GM18873 (cell line): ENCODE data around the gene SCAANT1.

Experiments used
- ATAC-seq: cut with Tn5 transposase; IDR thresholded peaks from one replicate; pipeline ENCODE4 v1.9.1; 2021; ENCODE audit warnings: mild to moderate bottlenecking, moderate library complexity, moderate number of reproducible peaks; ENCODE audit not compliant: unreplicated experiment, low FRiP score

The SCAANT1 gene

GRCh38 chr3:63905731-63906620 lies 6.2 kb downstream of the SCAANT1 start:
- no peak for ATAC-seq

- no peak for ATAC-seq
These were observed 11.7 kb downstream of the SCAANT1 start for GRCh38 chr3:63900459-63900858.

GRCh38 chr3:63900010-63900409 lies 12.2 kb downstream of the SCAANT1 start:
- ATAC-seq: no peak

GRCh38 chr3:63896332-63897030 lies 15.7 kb downstream of the SCAANT1 start:
- no peak for ATAC-seq

- ATAC-seq: no peak
These were observed 16.6 kb downstream of the SCAANT1 start for GRCh38 chr3:63895422-63896189.

- ATAC-seq: no peak
These were observed 19.3 kb downstream of the SCAANT1 start for GRCh38 chr3:63892773-63893352.

- ATAC-seq: no peak
These were observed 20.7 kb downstream of the SCAANT1 start for GRCh38 chr3:63891518-63891917.

GRCh38 chr3:63886858-63887257 lies 25.3 kb downstream of the SCAANT1 start:
- ATAC-seq: no peak

GRCh38 chr3:63880653-63881052 lies 31.5 kb downstream of the SCAANT1 start:
- ATAC-seq: no peak

- ATAC-seq: no peak
These were observed 33.7 kb downstream of the SCAANT1 start for GRCh38 chr3:63878394-63879060.

- no peak for ATAC-seq
These were observed 34.3 kb downstream of the SCAANT1 start for GRCh38 chr3:63877737-63878393.

GRCh38 chr3:63876260-63876659 lies 35.9 kb downstream of the SCAANT1 start:
- no peak for ATAC-seq

- no peak for ATAC-seq
These were observed 36.7 kb downstream of the SCAANT1 start for GRCh38 chr3:63875510-63875909.

GRCh38 chr3:63874769-63875168 lies 37.4 kb downstream of the SCAANT1 start:
- ATAC-seq: no peak

GRCh38 chr3:63872135-63872924 lies 39.9 kb downstream of the SCAANT1 start:
- no peak for ATAC-seq

- ATAC-seq: no peak
These were observed 41.6 kb downstream of the SCAANT1 start for GRCh38 chr3:63870615-63871005.

- no peak for ATAC-seq
These were observed 42.1 kb downstream of the SCAANT1 start for GRCh38 chr3:63869940-63870614.

- ATAC-seq: no peak
These were observed 45.0 kb downstream of the SCAANT1 start for GRCh38 chr3:63867225-63867624.
